ENCODE data around the gene XIRP2. TPM values are rescaled to one million over a fixed set of nuclear protein-coding genes. Genes with fewer than 3 reads are reported as not detected.
A peak's percentile ranks its signal among the peaks of the same experiment; 100 is the strongest.

Gene XIRP2
- total RNA-seq, 2 donors from 2014 or later: not detected

GRCh38 chr2:167292430-167293171 lies 404.3 kb downstream of the XIRP2 start, which contains the start of gene B3GALT1:
Gene B3GALT1 (plus strand): TSS chr2:167293001.
- H3K4me3 ChIP-seq: peak within 1 kb of the TSS; percentile 67 to 82
- ATAC-seq (peak; percentile 97), DNase-seq (peak; percentile 83 to 90 (median 86))
- TF ChIP-seq CTCF (IDR thresholded peaks at IDR 0.05): peak in 4 of 7 experiments; percentile 9 to 42 (median 29)
- peak; percentile 15 to 68 (median 65) for TF ChIP-seq POLR2A (IDR thresholded peaks at IDR 0.05)
- intact Hi-C loops (cut with DNase I): no loop called here
- peak within 1 kb of the TSS; percentile 64 to 87 (median 80) for H3K27ac ChIP-seq
- H3K27me3 ChIP-seq: peaks cover 0 to 8% of the 10 kb centered on the region in 2 donors
- WGBS, 2 donors: 0 to 1% methylated on average over 14 to 77 of the region's 79 CpGs
- H3K9me3 ChIP-seq: no peaks in the 10 kb centered on the region
- no peaks in the 10 kb centered on the region for H3K36me3 ChIP-seq (replicated peaks in 1 of 2; ENCODE audit: insufficient read depth in 1 of 2, low read depth in 2 of 2)
- peaks cover 16% of the 10 kb centered on the region for H3K4me1 ChIP-seq

GRCh38 chr2:167293172-167293781 lies 405.0 kb downstream of the XIRP2 start:
- intact Hi-C loops (cut with DNase I): no loop called here
- H3K4me3 ChIP-seq: peak overlapping the region in 1 of 2 donors; percentile 44
- no peaks in the 10 kb centered on the region for H3K9me3 ChIP-seq
- peaks cover 0 to 8% of the 10 kb centered on the region in 2 donors for H3K27me3 ChIP-seq
- TF ChIP-seq POLR2A (IDR thresholded peaks at IDR 0.05) (no peak), CTCF (IDR thresholded peaks at IDR 0.05) (no peak)
- H3K27ac ChIP-seq: peak overlapping the region in 2 of 4 donors; percentile 11 to 82
- no peaks in the 10 kb centered on the region for H3K36me3 ChIP-seq (replicated peaks in 1 of 2; ENCODE audit: insufficient read depth in 1 of 2, low read depth in 2 of 2)
- ATAC-seq (peak; percentile 39), DNase-seq (peak; percentile 2 to 22 (median 15))
- H3K4me1 ChIP-seq: peaks cover 16% of the 10 kb centered on the region
- 0% methylated on average over 1 to 68 of the region's 68 CpGs for WGBS, 2 donors

- Histone ChIP-seq H3K4me1 (peaks cover 16% of the 10 kb centered on the region), H3K4me3 (peak overlapping the region in 1 of 2 donors; percentile 44), H3K27me3 (peaks cover 0 to 8% of the 10 kb centered on the region in 2 donors), H3K27ac (no peak overlapping the region), H3K9me3 (no peaks in the 10 kb centered on the region), H3K36me3 (replicated peaks in 1 of 2; ENCODE audit: insufficient read depth in 1 of 2, low read depth in 2 of 2) (no peaks in the 10 kb centered on the region)
- 5 to 7% methylated on average over 23 to 39 of the region's 39 CpGs for WGBS, 2 donors
- TF ChIP-seq POLR2A (IDR thresholded peaks at IDR 0.05) (no peak), CTCF (IDR thresholded peaks at IDR 0.05) (no peak)
- ATAC-seq (no peak), DNase-seq (peak; percentile 5 to 24 (median 14))
- intact Hi-C loops (cut with DNase I): no loop called here
Measured at GRCh38 chr2:167293943-167294775, 405.9 kb downstream of the XIRP2 start.

GRCh38 chr2:167294776-167295140 lies 406.5 kb downstream of the XIRP2 start:
- Histone ChIP-seq H3K4me1 (peaks cover 16% of the 10 kb centered on the region), H3K27me3 (peaks cover 0 to 8% of the 10 kb centered on the region in 2 donors), H3K27ac (no peak overlapping the region), H3K4me3 (no peak overlapping the region), H3K9me3 (no peaks in the 10 kb centered on the region), H3K36me3 (replicated peaks in 1 of 2; ENCODE audit: insufficient read depth in 1 of 2, low read depth in 2 of 2) (no peaks in the 10 kb centered on the region)
- WGBS, 2 donors: 10 to 21% methylated on average over 5 of the region's 5 CpGs
- no peak for DNase-seq
- ATAC-seq: no peak
- intact Hi-C loops (cut with DNase I): no loop called here
- no peak for TF ChIP-seq POLR2A (IDR thresholded peaks at IDR 0.05)
- no peak for TF ChIP-seq CTCF (IDR thresholded peaks at IDR 0.05)

All from body of pancreas (tissue), 4 donors.